Osteoblast (primary cell): Measurements from ENCODE around the gene SIN3A. TPM values are rescaled to one million over a fixed set of nuclear protein-coding genes. Genes with fewer than 3 reads are reported as not detected.

ENCODE experiments used
- DNase-seq: peaks from one replicate; pipeline ENCODE4 v3.0.0; 2011; ENCODE audit warnings: low spot score, mixed read lengths; ENCODE audit not compliant: insufficient read length; ENCODE audit errors: missing footprints
- H2AFZ ChIP-seq: 2 replicates; pipeline ENCODE4 v1.6.0; 2011; ENCODE audit warnings: mild to moderate bottlenecking, low read length
- H3K27ac ChIP-seq: 2 replicates; pipeline ENCODE4 v1.5.1; 2011; ENCODE audit warnings: mild to moderate bottlenecking, low read depth, low read length, moderate library complexity
- H3K27me3 ChIP-seq: 2 replicates; pipeline ENCODE4 v1.6.0; 2012; ENCODE audit warnings: mild to moderate bottlenecking, control low read depth, inconsistent platforms, low read length, moderate library complexity; ENCODE audit not compliant: insufficient read depth
- H3K36me3 ChIP-seq: 2 replicates; pipeline ENCODE4 v1.5.1; 2011; ENCODE audit warnings: mild to moderate bottlenecking, low read length, control low read depth, moderate library complexity; ENCODE audit not compliant: insufficient read depth
- H3K4me1 ChIP-seq: 2 replicates; pipeline ENCODE4 v1.5.1; 2011; ENCODE audit warnings: mild to moderate bottlenecking, low read length, control low read depth, moderate library complexity; ENCODE audit not compliant: insufficient read depth
- H3K4me2 ChIP-seq: 2 replicates; pipeline ENCODE4 v1.6.0; 2011; ENCODE audit warnings: mild to moderate bottlenecking, low read length; ENCODE audit not compliant: insufficient read depth
- H3K4me3 ChIP-seq: fragments of 200-600 bp; sonication (generic); 3 replicates; pipeline ENCODE4 v1.5.1; 2012; ENCODE audit warnings: mild to moderate bottlenecking, low read length, inconsistent platforms; ENCODE audit not compliant: insufficient read depth
- H3K79me2 ChIP-seq: 2 replicates; pipeline ENCODE4 v1.6.0; 2012; ENCODE audit warnings: mild to moderate bottlenecking, low read length, control low read depth, inconsistent platforms; ENCODE audit not compliant: insufficient read depth
- H3K9me3 ChIP-seq: 2 replicates; pipeline ENCODE4 v1.5.1; 2011; ENCODE audit warnings: low read depth, low read length, control low read depth
- H4K20me1 ChIP-seq: 2 replicates; pipeline ENCODE4 v1.6.0; 2012; ENCODE audit warnings: mild to moderate bottlenecking, low read length, control low read depth; ENCODE audit not compliant: insufficient read depth
- CTCF ChIP-seq: IDR thresholded peaks from 2 replicates; pipeline ENCODE4 v1.5.1; 2011; ENCODE audit warnings: mild to moderate bottlenecking, low read depth, low read length, moderate library complexity; ENCODE audit errors: extremely low read depth
- total RNA-seq: library from RNA; depleted of rRNA; stranded (reverse); fragments of >200 nt; gene quantifications from 2 replicates; pipeline ENCODE4 v1.2.3, GENCODE V29; 2012

The SIN3A gene
- total RNA-seq, 1 donor = 36.2 TPM

GRCh38 chr15:75359537-75360250 lies 91.8 kb downstream of the SIN3A start:
- no peak overlapping the region for H3K27ac ChIP-seq
- H4K20me1 ChIP-seq = no peaks in the 10 kb centered on the region
- no peaks in the 10 kb centered on the region for H3K79me2 ChIP-seq
- peaks cover 55% of the 10 kb centered on the region for H3K36me3 ChIP-seq
- H3K4me1 ChIP-seq = no peaks in the 10 kb centered on the region
- H3K4me2 ChIP-seq = no peak overlapping the region
- H3K4me3 ChIP-seq = no peak overlapping the region
- no peak overlapping the region for H2AFZ ChIP-seq
- TF ChIP-seq CTCF = no peak
- H3K27me3 ChIP-seq = no peaks in the 10 kb centered on the region
- H3K9me3 ChIP-seq = no peaks in the 10 kb centered on the region
- no peak for DNase-seq

- TF ChIP-seq CTCF = no peak
- H3K27me3 ChIP-seq = no peaks in the 10 kb centered on the region
- H4K20me1 ChIP-seq = no peaks in the 10 kb centered on the region
- H3K27ac ChIP-seq = no peak overlapping the region
- no peaks in the 10 kb centered on the region for H3K79me2 ChIP-seq
- DNase-seq = no peak
- H3K9me3 ChIP-seq = no peaks in the 10 kb centered on the region
- no peak overlapping the region for H3K4me3 ChIP-seq
- H3K36me3 ChIP-seq = peaks cover 48% of the 10 kb centered on the region
- no peaks in the 10 kb centered on the region for H3K4me1 ChIP-seq
- no peak overlapping the region for H2AFZ ChIP-seq
- no peak overlapping the region for H3K4me2 ChIP-seq
Measured at GRCh38 chr15:75358771-75359536, 92.5 kb downstream of the SIN3A start.

GRCh38 chr15:75357976-75358673 lies 93.4 kb downstream of the SIN3A start:
- no peaks in the 10 kb centered on the region for H3K79me2 ChIP-seq
- H3K9me3 ChIP-seq = no peaks in the 10 kb centered on the region
- no peaks in the 10 kb centered on the region for H3K4me1 ChIP-seq
- no peak overlapping the region for H3K4me3 ChIP-seq
- peaks cover 46% of the 10 kb centered on the region for H3K36me3 ChIP-seq
- H3K4me2 ChIP-seq = no peak overlapping the region
- H4K20me1 ChIP-seq = peaks cover 2% of the 10 kb centered on the region
- no peak overlapping the region for H3K27ac ChIP-seq
- no peak for DNase-seq
- H3K27me3 ChIP-seq = no peaks in the 10 kb centered on the region
- H2AFZ ChIP-seq = no peak overlapping the region
- no peak for TF ChIP-seq CTCF

- Histone ChIP-seq H4K20me1 (peaks cover 2% of the 10 kb centered on the region), H3K4me3 (no peak overlapping the region), H3K9me3 (no peaks in the 10 kb centered on the region), H3K27me3 (no peaks in the 10 kb centered on the region), H3K4me2 (no peak overlapping the region), H3K36me3 (peaks cover 39% of the 10 kb centered on the region), H3K27ac (no peak overlapping the region), H3K4me1 (no peaks in the 10 kb centered on the region), H2AFZ (no peak overlapping the region), H3K79me2 (no peaks in the 10 kb centered on the region)
- no peak for TF ChIP-seq CTCF
- DNase-seq = no peak
Measured at GRCh38 chr15:75356517-75356916, 95.0 kb downstream of the SIN3A start.
